CD4-positive, alpha-beta T cell treated with Interleukin-10 for 1 hour (primary cell): ENCODE measurements around the gene AOC1.
"Not testable (repeated sequence)": the region's sequence is repeated elsewhere in the genome, so short reads cannot be mapped to it uniquely, and the experiment has no call there.

Source experiments
- DNase-seq: peaks from one replicate; pipeline ENCODE4 v3.0.0-alpha.2; 2020

AOC1 gene

GRCh38 chr7:150852371-150852905 is at the start of gene AOC1:
AOC1 (plus strand) TSS chr7:150852517; CDS start chr7:150856471, 3,954 bp downstream.
- no peak for DNase-seq

- DNase-seq: no peak
These were observed 49.0 kb upstream of the AOC1 start for GRCh38 chr7:150803161-150803860.

GRCh38 chr7:150804802-150805201 is 47.5 kb upstream of the AOC1 start:
- DNase-seq: no peak

- DNase-seq: no peak
These were observed 46.5 kb upstream of the AOC1 start for GRCh38 chr7:150805864-150806263.

GRCh38 chr7:150806454-150806853 is 45.9 kb upstream of the AOC1 start:
- no peak for DNase-seq

GRCh38 chr7:150806863-150807262 is 45.5 kb upstream of the AOC1 start:
- no peak for DNase-seq

GRCh38 chr7:150807616-150808438 is 44.5 kb upstream of the AOC1 start:
- DNase-seq: not testable (repeated sequence)

GRCh38 chr7:150814328-150815001 is 37.9 kb upstream of the AOC1 start:
- DNase-seq: no peak

- DNase-seq: no peak
These were observed 33.3 kb upstream of the AOC1 start for GRCh38 chr7:150818971-150819370.

- no peak for DNase-seq
These were observed 32.2 kb upstream of the AOC1 start for GRCh38 chr7:150820148-150820547.

- no peak for DNase-seq
These were observed 31.6 kb upstream of the AOC1 start for GRCh38 chr7:150820578-150821198.

- DNase-seq: no peak
These were observed 29.3 kb upstream of the AOC1 start for GRCh38 chr7:150823043-150823442.

GRCh38 chr7:150823484-150824126 is 28.7 kb upstream of the AOC1 start:
- no peak for DNase-seq

- no peak for DNase-seq
These were observed 27.7 kb upstream of the AOC1 start for GRCh38 chr7:150824379-150825177.

- DNase-seq: no peak
These were observed 26.1 kb upstream of the AOC1 start for GRCh38 chr7:150826061-150826849.

GRCh38 chr7:150828384-150828783 is 23.9 kb upstream of the AOC1 start:
- DNase-seq: no peak

GRCh38 chr7:150829426-150829825 is 22.9 kb upstream of the AOC1 start:
- no peak for DNase-seq

- DNase-seq: no peak
These were observed 21.4 kb upstream of the AOC1 start for GRCh38 chr7:150830937-150831336.

- DNase-seq: no peak
These were observed 20.5 kb upstream of the AOC1 start for GRCh38 chr7:150831851-150832250.

- DNase-seq: no peak
These were observed 17.3 kb upstream of the AOC1 start for GRCh38 chr7:150835019-150835418.
